K562 (cell line): ENCODE results near the gene SCAMP5. TPM values are rescaled to one million over a fixed set of nuclear protein-coding genes. Genes with fewer than 3 reads are reported as not detected.

ENCODE experiments used
- EGR1 ChIP-seq: fragments of 450-650 bp; conservative IDR thresholded peaks from 2 replicates; pipeline ENCODE4 v1.6.1; 2017; ENCODE audit warnings: mild to moderate bottlenecking
- ERF ChIP-seq: fragments of 450-650 bp; formaldehyde crosslinking; IDR thresholded peaks from 2 replicates; pipeline ENCODE4 v1.4.0; 2020; ENCODE audit warnings: mild to moderate bottlenecking, mixed read lengths
- L3MBTL2 ChIP-seq: fragments of 450-650 bp; IDR thresholded peaks from 2 replicates; pipeline ENCODE4 v1.6.1; 2016; ENCODE audit warnings: mild to moderate bottlenecking, moderate library complexity
- SMAD3 ChIP-seq: fragments of 450-650 bp; formaldehyde crosslinking; conservative IDR thresholded peaks from 2 replicates; pipeline ENCODE4 v1.4.0; 2020; ENCODE audit warnings: mild to moderate bottlenecking
- SMC3 ChIP-seq: conservative IDR thresholded peaks from 2 replicates; pipeline ENCODE4 v1.6.1; 2011; ENCODE audit warnings: low read depth, low read length, improper control_type of control experiment; ENCODE audit not compliant: insufficient read depth
- ZNF146 ChIP-seq: IDR thresholded peaks from one replicate; pipeline ENCODE4 v1.6.1; 2018; ENCODE audit warnings: missing compliant biosample characterization; ENCODE audit not compliant: unreplicated experiment
- ZNF23 ChIP-seq: fragments of 250-450 bp; sonication (Bioruptor Pico); IDR thresholded peaks from 2 replicates; pipeline ENCODE4 v1.4.0; 2020; ENCODE audit warnings: mild to moderate bottlenecking
- ZNF24 ChIP-seq: fragments of 450-650 bp; IDR thresholded peaks from 2 replicates; pipeline ENCODE4 v1.6.1; 2016
- ZNF384 ChIP-seq: IDR thresholded peaks from 2 replicates; pipeline ENCODE4 v1.6.1; 2012; ENCODE audit warnings: low read depth, low read length, improper control_type of control experiment
- polyA plus RNA-seq, 8 experiments: library from polyadenylated mRNA; depleted of rRNA in 4 of 8; stranded (reverse) in 5 of 8; unstranded in 3 of 8; fragments of >200 nt; fragmentation: Nextera tagmentation in 2 of 8; fragmentation: Illumina TruSeq in 1 of 8; extraction: Ambion mirVana in 2 of 8; extraction: Trizol in 1 of 8; gene quantifications; 2 replicates each; pipeline versions ENCODE4 v1.2.1 to v1.2.3, GENCODE V29; 2011 to 2014; ENCODE audit warnings: inconsistent platforms in 1 of 8, missing spikeins in 1 of 8
- total RNA-seq, 7 experiments: library from RNA; depleted of rRNA in 6 of 7; stranded (reverse); fragments of >200 nt in 6 of 7; fragmentation: Illumina TruSeq in 2 of 7; extraction: Trizol in 2 of 7; gene quantifications; 2 replicates each; pipeline versions ENCODE4 v1.2.1 to v1.2.3, GENCODE V29; 2011 to 2021; ENCODE audit warnings: low replicate concordance in 1 of 7
- TF ChIP-seq, protein P1 (sequence below): fragments of 450-650 bp; formaldehyde crosslinking; IDR thresholded peaks from 2 replicates; pipeline ENCODE4 v1.4.0; 2020; ENCODE audit warnings: mild to moderate bottlenecking, moderate library complexity
- TF ChIP-seq, protein P2 (sequence below), 2 experiments: fragments of 450-650 bp in 1 of 2; sonication (generic) in 1 of 2; formaldehyde crosslinking in 1 of 2; IDR thresholded peaks; 2 replicates each; pipeline versions ENCODE4 v1.7.1 to v1.9.0; 2016 to 2022; ENCODE audit warnings: inconsistent platforms in 1 of 2, mild to moderate bottlenecking in 1 of 2, missing genetic modification reagents in 1 of 2
- TF ChIP-seq, protein P3 (sequence below): fragments of 450-650 bp; IDR thresholded peaks from 2 replicates; pipeline ENCODE4 v1.6.1; 2018; ENCODE audit not compliant: partially characterized antibody

Gene SCAMP5
- total and polyA plus RNA-seq, 9 of the 15 experiments (the other 6 are each of a cell fraction or from before 2014, with no cell fraction given): 0.09 to 0.29 (median 0.19) TPM; not detected in 5

DNA sequence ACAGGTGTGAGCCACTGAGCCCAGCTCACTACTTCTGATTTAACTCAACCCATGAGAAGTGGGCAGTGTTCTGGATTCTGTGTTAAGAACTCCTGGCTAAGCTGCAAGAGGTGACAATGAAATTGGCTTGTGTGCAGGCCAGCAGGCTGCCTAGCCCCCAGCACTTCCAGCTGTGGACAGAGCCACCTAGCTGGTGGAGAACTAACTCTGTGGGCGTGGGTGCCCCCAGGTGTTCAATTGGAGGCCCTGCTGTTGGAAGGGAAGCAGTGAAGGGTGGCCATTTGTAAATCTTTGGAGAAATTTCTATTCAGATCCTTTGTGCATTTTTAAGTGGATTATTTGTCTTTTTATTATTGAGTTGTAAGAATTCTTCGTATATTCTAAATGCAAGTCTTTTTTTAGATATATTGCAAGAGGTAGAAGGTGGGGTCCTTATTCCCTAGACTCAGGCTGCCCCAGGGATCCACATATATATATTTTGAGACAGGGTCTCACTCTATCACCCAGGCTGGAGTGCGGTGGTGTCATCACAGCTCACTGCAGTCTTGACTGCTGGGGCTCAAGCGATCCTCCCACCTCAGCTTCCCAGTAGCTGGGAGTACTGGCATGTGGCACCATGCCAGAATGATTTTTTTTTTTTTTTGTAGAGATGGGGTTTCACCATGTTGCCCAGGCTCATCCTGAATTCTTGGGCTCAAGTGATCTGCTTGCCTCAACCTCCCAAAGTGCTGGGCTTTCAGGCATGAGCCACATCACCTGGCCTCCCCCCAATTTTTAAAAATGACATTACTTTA, 7.2 kb upstream of the SCAMP5 start (continued):
- TF ChIP-seq, protein P1, sequence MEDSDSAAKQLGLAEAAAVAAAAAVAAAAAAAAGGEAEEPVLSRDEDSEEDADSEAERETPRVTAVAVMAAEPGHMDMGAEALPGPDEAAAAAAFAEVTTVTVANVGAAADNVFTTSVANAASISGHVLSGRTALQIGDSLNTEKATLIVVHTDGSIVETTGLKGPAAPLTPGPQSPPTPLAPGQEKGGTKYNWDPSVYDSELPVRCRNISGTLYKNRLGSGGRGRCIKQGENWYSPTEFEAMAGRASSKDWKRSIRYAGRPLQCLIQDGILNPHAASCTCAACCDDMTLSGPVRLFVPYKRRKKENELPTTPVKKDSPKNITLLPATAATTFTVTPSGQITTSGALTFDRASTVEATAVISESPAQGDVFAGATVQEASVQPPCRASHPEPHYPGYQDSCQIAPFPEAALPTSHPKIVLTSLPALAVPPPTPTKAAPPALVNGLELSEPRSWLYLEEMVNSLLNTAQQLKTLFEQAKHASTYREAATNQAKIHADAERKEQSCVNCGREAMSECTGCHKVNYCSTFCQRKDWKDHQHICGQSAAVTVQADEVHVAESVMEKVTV: peak; percentile 72; the same call in 1 of the 2 replicates
- TF ChIP-seq L3MBTL2: peak; percentile 25; the same call in 1 of the 2 replicates
- TF ChIP-seq, protein P2, sequence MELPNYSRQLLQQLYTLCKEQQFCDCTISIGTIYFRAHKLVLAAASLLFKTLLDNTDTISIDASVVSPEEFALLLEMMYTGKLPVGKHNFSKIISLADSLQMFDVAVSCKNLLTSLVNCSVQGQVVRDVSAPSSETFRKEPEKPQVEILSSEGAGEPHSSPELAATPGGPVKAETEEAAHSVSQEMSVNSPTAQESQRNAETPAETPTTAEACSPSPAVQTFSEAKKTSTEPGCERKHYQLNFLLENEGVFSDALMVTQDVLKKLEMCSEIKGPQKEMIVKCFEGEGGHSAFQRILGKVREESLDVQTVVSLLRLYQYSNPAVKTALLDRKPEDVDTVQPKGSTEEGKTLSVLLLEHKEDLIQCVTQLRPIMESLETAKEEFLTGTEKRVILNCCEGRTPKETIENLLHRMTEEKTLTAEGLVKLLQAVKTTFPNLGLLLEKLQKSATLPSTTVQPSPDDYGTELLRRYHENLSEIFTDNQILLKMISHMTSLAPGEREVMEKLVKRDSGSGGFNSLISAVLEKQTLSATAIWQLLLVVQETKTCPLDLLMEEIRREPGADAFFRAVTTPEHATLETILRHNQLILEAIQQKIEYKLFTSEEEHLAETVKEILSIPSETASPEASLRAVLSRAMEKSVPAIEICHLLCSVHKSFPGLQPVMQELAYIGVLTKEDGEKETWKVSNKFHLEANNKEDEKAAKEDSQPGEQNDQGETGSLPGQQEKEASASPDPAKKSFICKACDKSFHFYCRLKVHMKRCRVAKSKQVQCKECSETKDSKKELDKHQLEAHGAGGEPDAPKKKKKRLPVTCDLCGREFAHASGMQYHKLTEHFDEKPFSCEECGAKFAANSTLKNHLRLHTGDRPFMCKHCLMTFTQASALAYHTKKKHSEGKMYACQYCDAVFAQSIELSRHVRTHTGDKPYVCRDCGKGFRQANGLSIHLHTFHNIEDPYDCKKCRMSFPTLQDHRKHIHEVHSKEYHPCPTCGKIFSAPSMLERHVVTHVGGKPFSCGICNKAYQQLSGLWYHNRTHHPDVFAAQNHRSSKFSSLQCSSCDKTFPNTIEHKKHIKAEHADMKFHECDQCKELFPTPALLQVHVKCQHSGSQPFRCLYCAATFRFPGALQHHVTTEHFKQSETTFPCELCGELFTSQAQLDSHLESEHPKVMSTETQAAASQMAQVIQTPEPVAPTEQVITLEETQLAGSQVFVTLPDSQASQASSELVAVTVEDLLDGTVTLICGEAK (IDR thresholded peaks at IDR 0.05): no peak
- TF ChIP-seq, protein P2 (CRISPR knock-in tag; IDR thresholded peaks at IDR 0.05): 0 out of 2 replicates have a peak, but pooled peaks have one; percentile 12
- no peak for TF ChIP-seq ZNF23 (CRISPR knock-in tag)
- peak; percentile 58 for TF ChIP-seq ZNF24
- TF ChIP-seq ZNF384: peak; percentile 40; the same call in 1 of the 2 replicates
- no peak for TF ChIP-seq EGR1
- no peak for TF ChIP-seq SMAD3
- no peak for TF ChIP-seq ZNF146 (CRISPR knock-in tag)
- TF ChIP-seq, protein P3, sequence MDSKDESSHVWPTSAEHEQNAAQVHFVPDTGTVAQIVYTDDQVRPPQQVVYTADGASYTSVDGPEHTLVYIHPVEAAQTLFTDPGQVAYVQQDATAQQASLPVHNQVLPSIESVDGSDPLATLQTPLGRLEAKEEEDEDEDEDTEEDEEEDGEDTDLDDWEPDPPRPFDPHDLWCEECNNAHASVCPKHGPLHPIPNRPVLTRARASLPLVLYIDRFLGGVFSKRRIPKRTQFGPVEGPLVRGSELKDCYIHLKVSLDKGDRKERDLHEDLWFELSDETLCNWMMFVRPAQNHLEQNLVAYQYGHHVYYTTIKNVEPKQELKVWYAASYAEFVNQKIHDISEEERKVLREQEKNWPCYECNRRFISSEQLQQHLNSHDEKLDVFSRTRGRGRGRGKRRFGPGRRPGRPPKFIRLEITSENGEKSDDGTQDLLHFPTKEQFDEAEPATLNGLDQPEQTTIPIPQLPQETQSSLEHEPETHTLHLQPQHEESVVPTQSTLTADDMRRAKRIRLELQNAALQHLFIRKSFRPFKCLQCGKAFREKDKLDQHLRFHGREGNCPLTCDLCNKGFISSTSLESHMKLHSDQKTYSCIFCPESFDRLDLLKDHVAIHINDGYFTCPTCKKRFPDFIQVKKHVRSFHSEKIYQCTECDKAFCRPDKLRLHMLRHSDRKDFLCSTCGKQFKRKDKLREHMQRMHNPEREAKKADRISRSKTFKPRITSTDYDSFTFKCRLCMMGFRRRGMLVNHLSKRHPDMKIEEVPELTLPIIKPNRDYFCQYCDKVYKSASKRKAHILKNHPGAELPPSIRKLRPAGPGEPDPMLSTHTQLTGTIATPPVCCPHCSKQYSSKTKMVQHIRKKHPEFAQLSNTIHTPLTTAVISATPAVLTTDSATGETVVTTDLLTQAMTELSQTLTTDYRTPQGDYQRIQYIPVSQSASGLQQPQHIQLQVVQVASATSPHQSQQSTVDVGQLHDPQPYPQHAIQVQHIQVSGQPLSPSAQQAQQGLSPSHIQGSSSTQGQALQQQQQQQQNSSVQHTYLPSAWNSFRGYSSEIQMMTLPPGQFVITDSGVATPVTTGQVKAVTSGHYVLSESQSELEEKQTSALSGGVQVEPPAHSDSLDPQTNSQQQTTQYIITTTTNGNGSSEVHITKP: no peak
- TF ChIP-seq ERF: no peak
- TF ChIP-seq SMC3: peak; percentile 81
